Right lobe of liver (tissue), 6 donors: Measurements from ENCODE around the gene CNOT2. TPM values are rescaled to one million over a fixed set of nuclear protein-coding genes. Genes with fewer than 3 reads are reported as not detected.
"Not testable (repeated sequence)": the region's sequence is repeated elsewhere in the genome, so short reads cannot be mapped to it uniquely, and the experiment has no call there.

Experiments
- ATAC-seq, 4 donors: fragments of 200-7000 bp; cut with Tn5 transposase; one replicate each; pipeline ENCODE4 v1.9.1; 2020; ENCODE audit warnings: mild to moderate bottlenecking in 4 of 4, moderate library complexity in 4 of 4
- DNase-seq, 3 donors: peaks; one replicate each; pipeline ENCODE4 v3.0.0-alpha.2; 2020
- H3K27ac ChIP-seq, 3 donors: fragments of 200-600 bp; one replicate each; pipeline ENCODE4 v1.8.0; 2022
- H3K27me3 ChIP-seq, 2 donors: fragments of 200-600 bp; one replicate each; pipeline ENCODE4 v1.8.0; 2022
- H3K36me3 ChIP-seq, 4 donors: fragments of 200-600 bp; sonication (generic) in 1 of 4; one replicate each; pipeline versions ENCODE4 v1.5.1 to v1.8.0; 2017 to 2022; ENCODE audit warnings: control low read depth in 1 of 4
- H3K4me1 ChIP-seq, 4 donors: fragments of 200-600 bp; sonication (generic) in 1 of 4; one replicate each; pipeline versions ENCODE4 v1.5.1 to v1.8.0; 2017 to 2022; ENCODE audit warnings: control low read depth in 1 of 4
- H3K4me3 ChIP-seq, 3 donors: fragments of 200-600 bp; one replicate each; pipeline ENCODE4 v1.8.0; 2022
- H3K9me3 ChIP-seq, 4 donors: fragments of 200-600 bp; sonication (generic) in 1 of 4; one replicate each; pipeline versions ENCODE4 v1.5.1 to v1.8.0; 2017 to 2022; ENCODE audit warnings: control low read depth in 1 of 4
- POLR2A ChIP-seq: fragments of 450-650 bp; IDR thresholded peaks from one replicate; pipeline ENCODE4 v1.6.1; 2017; ENCODE audit warnings: antibody characterized with exemption, mild to moderate bottlenecking
- WGBS: methylation state at CpG from one replicate; pipeline ENCODE4 v1.1.6; 2018; ENCODE audit warnings: low coverage, low lambda C conversion rate; ENCODE audit not compliant: insufficient coverage; ENCODE audit errors: missing lambda C conversion rate; 5-methylcytosine and 5-hydroxymethylcytosine counted together
- intact Hi-C, 2 donors: fragments of 100-400 bp; cut with DNase I; formaldehyde crosslinking; loops; one replicate each; pipeline versions ENCODE4 v1.11.2 to v1.14.1; 2022
- total RNA-seq, 6 experiments: library from RNA; depleted of rRNA in 2 of 6; stranded (reverse); fragments of >200 nt in 2 of 6; fragmentation: NEBNext Ultra II Directional in 3 of 6; extraction: Animal tissue kit (Norgen Biotek cat#: 25700) in 3 of 6; gene quantifications; one replicate each; pipeline versions ENCODE4 v1.1.0 to v1.2.4, GENCODE V29; 2016 to 2023
- TF ChIP-seq, protein P1 (sequence below), 4 donors: fragments of 200-600 bp in 3 of 4; fragments of 450-650 bp in 1 of 4; IDR thresholded peaks; one replicate each; pipeline versions ENCODE4 v1.5.1 to v1.8.0; 2016 to 2022; ENCODE audit warnings: antibody characterized with exemption in 4 of 4, mild to moderate bottlenecking in 2 of 4
- donor health status: DM: no; HTN: yes; CAD: no.
- donor health status: DM: no; HTN: no; CAD: no.
- donor health status: DM: no; HTN: no; CAD: no.
- donor health status: DM: no; HTN: yes; CAD: no.
- donor health status: DM: no; HTN: yes; CAD: no.

CNOT2 gene
- total RNA-seq, 6 experiments from 2014 or later: 24.6 to 65.9 (median 35.4) TPM

DNA sequence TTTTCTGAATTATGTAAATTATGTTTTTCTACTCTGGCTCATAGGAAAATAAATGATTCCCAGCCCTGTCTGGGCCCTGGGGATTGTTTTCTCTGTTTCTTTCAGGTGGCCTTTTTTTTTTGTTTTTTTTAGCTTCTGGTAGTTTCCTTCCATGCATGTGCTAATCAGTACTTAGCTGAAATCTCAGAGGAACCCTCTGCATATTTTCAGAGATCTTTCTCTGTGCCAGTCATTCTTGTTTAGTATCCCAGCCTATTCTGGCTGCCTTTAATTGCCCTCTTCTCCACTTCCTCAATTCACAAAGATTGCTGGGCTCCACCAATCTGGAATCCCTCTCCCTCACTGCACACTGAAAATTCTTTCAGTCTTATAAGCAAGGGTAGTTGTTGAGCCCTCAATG, 46.9 kb downstream of the CNOT2 start:
- Histone ChIP-seq H3K36me3 (peaks cover 0 to 4% (median 0%) of the 10 kb centered on the region in 4 donors), H3K4me1 (no peaks in the 10 kb centered on the region), H3K27me3 (no peaks in the 10 kb centered on the region), H3K9me3 (no peaks in the 10 kb centered on the region), H3K27ac (no peak overlapping the region), H3K4me3 (no peak overlapping the region)
- TF ChIP-seq POLR2A: no peak
- TF ChIP-seq, protein P1, sequence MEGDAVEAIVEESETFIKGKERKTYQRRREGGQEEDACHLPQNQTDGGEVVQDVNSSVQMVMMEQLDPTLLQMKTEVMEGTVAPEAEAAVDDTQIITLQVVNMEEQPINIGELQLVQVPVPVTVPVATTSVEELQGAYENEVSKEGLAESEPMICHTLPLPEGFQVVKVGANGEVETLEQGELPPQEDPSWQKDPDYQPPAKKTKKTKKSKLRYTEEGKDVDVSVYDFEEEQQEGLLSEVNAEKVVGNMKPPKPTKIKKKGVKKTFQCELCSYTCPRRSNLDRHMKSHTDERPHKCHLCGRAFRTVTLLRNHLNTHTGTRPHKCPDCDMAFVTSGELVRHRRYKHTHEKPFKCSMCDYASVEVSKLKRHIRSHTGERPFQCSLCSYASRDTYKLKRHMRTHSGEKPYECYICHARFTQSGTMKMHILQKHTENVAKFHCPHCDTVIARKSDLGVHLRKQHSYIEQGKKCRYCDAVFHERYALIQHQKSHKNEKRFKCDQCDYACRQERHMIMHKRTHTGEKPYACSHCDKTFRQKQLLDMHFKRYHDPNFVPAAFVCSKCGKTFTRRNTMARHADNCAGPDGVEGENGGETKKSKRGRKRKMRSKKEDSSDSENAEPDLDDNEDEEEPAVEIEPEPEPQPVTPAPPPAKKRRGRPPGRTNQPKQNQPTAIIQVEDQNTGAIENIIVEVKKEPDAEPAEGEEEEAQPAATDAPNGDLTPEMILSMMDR (IDR thresholded peaks at IDR 0.05): no peak
- DNase-seq (no peak), ATAC-seq (no peak)
- intact Hi-C loops: no loop called here

- intact Hi-C loops: no loop called here
- no peak for ATAC-seq
- H3K4me1 ChIP-seq: no peaks in the 10 kb centered on the region
- 85% methylated on average over 3 of the region's 3 CpGs for WGBS
- H3K27ac ChIP-seq: no peak overlapping the region
- H3K9me3 ChIP-seq: no peaks in the 10 kb centered on the region
- no peak for DNase-seq
- H3K4me3 ChIP-seq: no peak overlapping the region
- TF ChIP-seq, protein P1 (IDR thresholded peaks at IDR 0.05): no peak
- no peak for TF ChIP-seq POLR2A
- no peaks in the 10 kb centered on the region for H3K36me3 ChIP-seq
- no peaks in the 10 kb centered on the region for H3K27me3 ChIP-seq
Measured at GRCh38 chr12:70292017-70292776, 49.0 kb downstream of the CNOT2 start.

DNA sequence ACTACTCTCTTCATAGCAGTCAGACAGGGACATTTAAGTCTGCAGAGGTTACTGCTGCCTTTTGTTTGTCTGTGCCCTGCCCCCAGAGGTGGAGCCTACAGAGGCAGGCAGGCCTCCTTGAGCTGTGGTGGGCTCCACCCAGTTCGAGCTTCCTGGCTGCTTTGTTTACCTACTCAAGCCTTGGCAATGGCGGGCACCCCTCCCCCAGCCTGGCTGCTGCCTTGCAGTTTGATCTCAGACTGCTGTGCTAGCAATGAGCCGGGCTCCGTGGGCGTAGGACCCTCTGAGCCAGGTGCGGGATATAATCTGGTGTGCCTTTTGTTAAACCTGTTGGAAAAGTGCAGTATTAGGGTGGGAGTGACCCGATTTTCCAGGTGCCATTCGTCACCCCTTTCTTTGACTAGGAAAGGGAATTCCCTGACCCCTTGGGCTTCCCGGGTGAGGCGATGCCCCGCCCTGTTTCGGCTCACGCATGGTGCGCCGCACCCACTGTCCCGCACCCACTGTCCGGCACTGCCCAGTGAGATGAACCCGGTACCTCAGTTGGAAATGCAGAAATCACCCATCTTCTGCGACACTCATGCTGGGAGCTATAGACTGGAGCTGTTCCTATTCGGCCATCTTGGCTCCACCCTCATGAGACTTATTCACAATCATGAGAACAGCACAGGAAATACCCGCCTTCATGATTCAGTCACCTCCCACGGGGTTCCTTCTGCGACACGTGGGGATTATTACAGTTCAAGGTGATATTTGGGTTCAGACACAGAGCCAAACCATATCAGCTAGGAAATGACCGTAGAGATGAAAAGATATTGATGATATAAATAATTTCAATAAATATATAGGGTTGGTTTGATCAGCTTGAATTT, 61.7 kb downstream of the CNOT2 start:
- 72% methylated on average over 4 of the region's 25 CpGs for WGBS
- not testable (repeated sequence) for H3K36me3 ChIP-seq, DNase-seq

GRCh38 chr12:70305794-70306193, 62.6 kb downstream of the CNOT2 start:
- Histone ChIP-seq H3K4me1 (no peaks in the 10 kb centered on the region), H3K27me3 (no peaks in the 10 kb centered on the region), H3K9me3 (no peaks in the 10 kb centered on the region), H3K27ac (no peak overlapping the region), H3K4me3 (no peak overlapping the region), H3K36me3 (no peaks in the 10 kb centered on the region)
- DNase-seq (no peak), ATAC-seq (no peak)
- WGBS: 100% methylated on average over 5 of the region's 5 CpGs
- intact Hi-C loops: no loop called here
- TF ChIP-seq POLR2A: no peak
- TF ChIP-seq, protein P1 (IDR thresholded peaks at IDR 0.05): no peak

More for the DNA sequence above, 61.7 kb downstream of the CNOT2 start:
- H3K9me3 ChIP-seq, intact Hi-C loops, ATAC-seq, H3K27me3 ChIP-seq, H3K27ac ChIP-seq, H3K4me3 ChIP-seq, H3K4me1 ChIP-seq: not testable (repeated sequence)

DNA sequence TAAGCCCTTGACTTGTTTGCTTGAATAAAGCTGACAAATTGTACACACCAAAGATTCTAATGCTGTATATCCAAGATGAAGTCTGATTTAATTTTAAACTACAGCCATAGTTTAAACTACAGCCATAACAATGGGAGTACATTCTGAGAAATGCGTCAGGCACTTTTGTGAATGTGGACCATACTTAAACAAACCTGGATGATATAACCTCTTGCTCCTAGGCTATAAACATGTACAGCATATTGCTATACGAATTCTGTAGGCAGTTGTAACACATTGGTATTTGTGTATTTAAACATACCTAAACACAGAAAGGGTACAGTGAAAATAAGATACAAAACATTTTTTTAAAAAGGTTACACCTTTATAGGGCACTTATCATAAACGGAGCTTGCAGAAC, 63.4 kb downstream of the CNOT2 start:
- Histone ChIP-seq H3K36me3 (no peaks in the 10 kb centered on the region), H3K4me3 (no peak overlapping the region), H3K27me3 (no peaks in the 10 kb centered on the region), H3K4me1 (no peaks in the 10 kb centered on the region), H3K27ac (no peak overlapping the region), H3K9me3 (no peaks in the 10 kb centered on the region)
- TF ChIP-seq POLR2A: no peak
- TF ChIP-seq, protein P1 (IDR thresholded peaks at IDR 0.05): no peak
- ATAC-seq (no peak), DNase-seq (no peak)
- intact Hi-C loops: no loop called here
- WGBS: 89% methylated on average over 3 of the region's 3 CpGs
